HepG2 (cell line): ENCODE results near the gene FAAP100. TPM values are rescaled to one million over a fixed set of nuclear protein-coding genes. Genes with fewer than 3 reads are reported as not detected.

Experiments used
- ATAC-seq: fragments of 200-7000 bp; cut with Tn5 transposase; 3 replicates; pipeline ENCODE4 v1.9.1; 2020; ENCODE audit warnings: mild to moderate bottlenecking, moderate library complexity
- BruUV-seq: library from RNA; stranded (reverse); fragments of 400-500 nt; replicated peaks from 2 replicates; lab custom pipeline; 2021; lab: Mats Ljungman, UMichigan
- CTCF ChIA-PET: fragments of 300-600 bp; formaldehyde crosslinking; extraction: SDS; loops from one replicate; lab custom pipeline; 2021; ENCODE audit warnings: low total read pairs, inconsistent platforms, low intra/inter-chr PET ratio; lab: Yijun Ruan, JAX
- POLR2A ChIA-PET: fragments of 350-600 bp; sonication (Branson Sonifier 250); formaldehyde crosslinking; loops from one replicate; lab custom pipeline; 2020; ENCODE audit warnings: antibody characterized with exemption, inconsistent platforms; lab: Yijun Ruan, JAX
- DNase-seq: peaks from one replicate; pipeline ENCODE4 v3.0.0-alpha.2; 2015; ENCODE audit warnings: low spot score
- FAIRE-seq: peaks from 3 replicates; lab custom pipeline; 2011; peaks lifted over from hg19 to GRCh38; lab: Jason Lieb, UNC
- H2AFZ ChIP-seq: one replicate; pipeline ENCODE4 v1.6.1; 2011; ENCODE audit warnings: low read length, inconsistent platforms
- H3K27ac ChIP-seq: fragments of 300-600 bp; 3 replicates; pipeline ENCODE4 v1.8.0; 2011; ENCODE audit warnings: mixed run types, mild to moderate bottlenecking, mixed read lengths, low read length, inconsistent platforms; ENCODE audit not compliant: insufficient read depth; ENCODE audit errors: extremely low read length
- H3K27me3 ChIP-seq, 2 experiments: fragments of 200-600 bp in 1 of 2; 2 replicates in 1 of 2; 3 replicates in 1 of 2; pipeline versions ENCODE4 v1.6.0 to v1.8.0; 2011; ENCODE audit warnings: low read length in 2 of 2, mild to moderate bottlenecking in 2 of 2, moderate library complexity in 2 of 2, inconsistent platforms in 1 of 2; ENCODE audit not compliant: insufficient read depth in 2 of 2, control insufficient read depth in 1 of 2
- H3K36me3 ChIP-seq, 2 experiments: fragments of 200-600 bp in 1 of 2; replicated peaks in 1 of 2; 2 replicates in 1 of 2; 3 replicates in 1 of 2; pipeline versions ENCODE4 v1.5.1 to v1.8.0; 2011; ENCODE audit warnings: low read length in 2 of 2, inconsistent platforms in 1 of 2; ENCODE audit not compliant: insufficient read depth in 2 of 2, control insufficient read depth in 1 of 2
- H3K4me1 ChIP-seq: 2 replicates; pipeline ENCODE4 v1.5.1; 2012; ENCODE audit warnings: low read length, inconsistent platforms; ENCODE audit not compliant: insufficient read depth
- H3K4me2 ChIP-seq: 2 replicates; pipeline ENCODE4 v1.6.0; 2011; ENCODE audit warnings: low read depth, low read length, inconsistent platforms
- H3K4me3 ChIP-seq, 3 experiments: fragments of 200-600 bp in 1 of 3; sonication (generic), shearing (Covaris generic) in 1 of 3; replicated peaks in 1 of 3; 2 replicates each; pipeline ENCODE4 v1.5.1; 2011 to 2016; ENCODE audit warnings: low read length in 3 of 3, inconsistent platforms in 2 of 3, low read depth in 2 of 3, mild to moderate bottlenecking in 2 of 3, control low read depth in 1 of 3, mixed read lengths in 1 of 3; ENCODE audit not compliant: insufficient read depth in 1 of 3
- H3K79me2 ChIP-seq: one replicate; pipeline ENCODE4 v1.6.1; 2011; ENCODE audit warnings: low read length, inconsistent platforms; ENCODE audit not compliant: insufficient read depth
- H3K9ac ChIP-seq: 2 replicates; pipeline ENCODE4 v1.6.0; 2011; ENCODE audit warnings: mild to moderate bottlenecking, low read depth, low read length, inconsistent platforms; ENCODE audit not compliant: insufficient read depth
- H3K9me3 ChIP-seq: 2 replicates; pipeline ENCODE4 v1.5.1; 2012; ENCODE audit warnings: mild to moderate bottlenecking, low read length
- H4K20me1 ChIP-seq: 2 replicates; pipeline ENCODE4 v1.6.0; 2011; ENCODE audit warnings: inconsistent platforms, mild to moderate bottlenecking, low read length, moderate library complexity; ENCODE audit not compliant: insufficient read depth
- AKAP8 ChIP-seq: sonication (generic); formaldehyde crosslinking; IDR thresholded peaks from 2 replicates; pipeline ENCODE4 v1.5.1; 2020; ENCODE audit warnings: mild to moderate bottlenecking, missing genetic modification reagents
- FOXA3 ChIP-seq: IDR thresholded peaks from 2 replicates; pipeline ENCODE4 v1.6.1; 2016; ENCODE audit warnings: missing genetic modification reagents, missing compliant biosample characterization
- MEF2D ChIP-seq: sonication (generic); formaldehyde crosslinking; IDR thresholded peaks from 2 replicates; pipeline ENCODE4 v1.5.1; 2020; ENCODE audit warnings: mild to moderate bottlenecking, missing genetic modification reagents
- MEIS1 ChIP-seq: sonication (generic); formaldehyde crosslinking; IDR thresholded peaks from 2 replicates; pipeline ENCODE4 v1.9.0; 2021; ENCODE audit warnings: mild to moderate bottlenecking, missing genetic modification reagents, moderate library complexity, borderline replicate concordance
- NFE2 ChIP-seq: sonication (generic); formaldehyde crosslinking; IDR thresholded peaks from 2 replicates; pipeline ENCODE4 v1.4.0; 2020; ENCODE audit warnings: missing genetic modification reagents
- POLR2A ChIP-seq, 2 experiments: IDR thresholded peaks; 2 replicates each; pipeline ENCODE4 v1.6.1; 2011; ENCODE audit warnings: low read depth in 2 of 2, low read length in 2 of 2, mild to moderate bottlenecking in 1 of 2, moderate library complexity in 1 of 2; ENCODE audit not compliant: insufficient read depth in 1 of 2
- SOX13 ChIP-seq, 3 experiments: fragments of 450-650 bp in 1 of 3; sonication (generic) in 1 of 3; formaldehyde crosslinking in 1 of 3; IDR thresholded peaks in 2 of 3; conservative IDR thresholded peaks in 1 of 3; 2 replicates each; pipeline versions ENCODE4 v1.5.0 to v1.6.1; 2016 to 2020; ENCODE audit warnings: antibody characterized with exemption in 1 of 3, mild to moderate bottlenecking in 1 of 3, missing compliant biosample characterization in 1 of 3, missing genetic modification reagents in 1 of 3, moderate library complexity in 1 of 3
- SP2 ChIP-seq: sonication (generic); formaldehyde crosslinking; IDR thresholded peaks from 2 replicates; pipeline ENCODE4 v1.5.1; 2020; ENCODE audit warnings: mild to moderate bottlenecking, missing genetic modification reagents
- SSRP1 ChIP-seq: IDR thresholded peaks from 2 replicates; pipeline ENCODE4 v1.6.1; 2016; ENCODE audit warnings: control low read depth
- TAF15 ChIP-seq: fragments of 200-400 bp; formaldehyde crosslinking; IDR thresholded peaks from one replicate; pipeline ENCODE4 v1.6.1; 2018; ENCODE audit warnings: mild to moderate bottlenecking, low read depth, low read length; ENCODE audit not compliant: poor library complexity, severe bottlenecking
- ZMYM2 ChIP-seq: sonication (generic); formaldehyde crosslinking; IDR thresholded peaks from 2 replicates; pipeline ENCODE4 v1.8.0; 2022; ENCODE audit warnings: mild to moderate bottlenecking, missing genetic modification reagents
- ZNF256 ChIP-seq: sonication (generic); formaldehyde crosslinking; conservative IDR thresholded peaks from 2 replicates; pipeline ENCODE4 v1.4.0; 2020; ENCODE audit warnings: missing genetic modification reagents
- ZNF446 ChIP-seq: sonication (generic); formaldehyde crosslinking; IDR thresholded peaks from 2 replicates; pipeline ENCODE4 v1.5.0; 2020; ENCODE audit warnings: mild to moderate bottlenecking, missing genetic modification reagents
- ZNF468 ChIP-seq: sonication (generic); formaldehyde crosslinking; IDR thresholded peaks from 2 replicates; pipeline ENCODE4 v1.8.0; 2022; ENCODE audit warnings: mild to moderate bottlenecking, moderate library complexity, missing genetic modification reagents
- ZNF788 ChIP-seq: sonication (generic); formaldehyde crosslinking; IDR thresholded peaks from 2 replicates; pipeline ENCODE4 v1.5.0; 2020; ENCODE audit warnings: mild to moderate bottlenecking, missing genetic modification reagents, borderline replicate concordance
- ZNF850 ChIP-seq: sonication (generic); formaldehyde crosslinking; conservative IDR thresholded peaks from 2 replicates; pipeline ENCODE4 v1.9.0; 2021; ENCODE audit warnings: mild to moderate bottlenecking, missing genetic modification reagents
- ZSCAN20 ChIP-seq: sonication (generic); formaldehyde crosslinking; IDR thresholded peaks from 2 replicates; pipeline ENCODE4 v1.4.0; 2020; ENCODE audit warnings: missing genetic modification reagents, mild to moderate bottlenecking, borderline replicate concordance
- WGBS: methylation state at CpG from one replicate; pipeline ENCODE4 v1.1.6; 2017; ENCODE audit warnings: low lambda C conversion rate; 5-methylcytosine and 5-hydroxymethylcytosine counted together
- in situ Hi-C: cut with HindIII; loops from 2 replicates; pipeline ENCODE4 v1.10.0; 2017; ENCODE audit warnings: low pct_unique_long_range_greater_than_20kb; ENCODE audit not compliant: extremely low pct_ligation_motif_present
- intact Hi-C: fragments of 100-400 bp; cut with micrococcal nuclease; formaldehyde crosslinking; loops from one replicate; pipeline ENCODE4 v1.10.0; 2022; ENCODE audit not compliant: unreplicated experiment
- polyA plus RNA-seq, 8 experiments: library from polyadenylated mRNA; depleted of rRNA in 3 of 8; stranded (reverse) in 7 of 8; unstranded in 1 of 8; fragments of >200 nt; fragmentation: Illumina TruSeq in 4 of 8; extraction: Trizol in 4 of 8; gene quantifications; 2 replicates each; pipeline versions ENCODE4 v1.2.1 to v1.2.3, GENCODE V29; 2011 to 2016; ENCODE audit warnings: low read depth in 4 of 8, missing spikeins in 1 of 8, mixed read lengths in 1 of 8; ENCODE audit not compliant: insufficient read depth in 1 of 8
- total RNA-seq, 5 experiments: library from RNA; depleted of rRNA; stranded (reverse); fragments of >200 nt; fragmentation: Illumina TruSeq; extraction: Trizol; gene quantifications; 2 replicates each; pipeline ENCODE4 v1.2.3, GENCODE V29; 2016; ENCODE audit warnings: low read depth in 1 of 5
- TF ChIP-seq, protein P1 (sequence below): sonication (generic); formaldehyde crosslinking; IDR thresholded peaks from 2 replicates; pipeline ENCODE4 v1.5.0; 2020; ENCODE audit warnings: missing genetic modification reagents, mild to moderate bottlenecking, borderline replicate concordance
- TF ChIP-seq, protein P2 (sequence below): sonication (generic); formaldehyde crosslinking; conservative IDR thresholded peaks from 2 replicates; pipeline ENCODE4 v1.5.0; 2020; ENCODE audit warnings: missing genetic modification reagents

FAAP100 gene
- total and polyA plus RNA-seq, 2 of the 13 experiments (the other 11 are each of a cell fraction or from before 2014, with no cell fraction given), result 7.6 to 20.8 TPM

DNA sequence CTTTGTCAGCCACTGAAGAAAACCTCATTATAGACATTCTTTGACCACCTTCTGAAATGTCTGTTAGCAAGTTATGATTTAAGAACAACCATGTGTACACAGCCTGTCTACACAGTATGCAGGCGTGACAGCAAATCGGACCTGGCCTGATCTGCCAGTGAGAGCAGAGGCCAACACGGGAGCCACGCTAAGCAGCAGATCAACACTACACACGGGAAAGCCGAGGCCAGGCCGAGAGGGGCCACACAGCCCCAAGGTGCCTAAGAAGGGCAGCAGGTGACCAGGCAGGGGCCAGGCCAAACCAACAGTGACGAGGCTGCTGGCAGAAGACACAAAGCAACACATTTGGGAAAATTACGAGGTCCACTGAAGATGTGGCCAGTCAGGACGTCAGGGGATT lies 16.3 kb upstream of the FAAP100 start:
- no peak overlapping the region for H3K4me2 ChIP-seq
- in situ Hi-C loops (no loop called here), intact Hi-C loops (no loop called here)
- peaks cover 61 to 85% of the 10 kb centered on the region in 2 experiments for H3K36me3 ChIP-seq
- ChIA-PET POLR2A (no interaction called here), CTCF (no interaction called here)
- no TSS peak for BruUV-seq
- FAIRE-seq (no peak), ATAC-seq (no peak), DNase-seq (no peak)
- no peak overlapping the region for H3K9ac ChIP-seq
- no peaks in the 10 kb centered on the region for H4K20me1 ChIP-seq
- H3K4me3 ChIP-seq, result no peak overlapping the region
- H3K79me2 ChIP-seq, result no peaks in the 10 kb centered on the region
- H3K9me3 ChIP-seq, result no peaks in the 10 kb centered on the region
- 96% methylated on average over 10 of the region's 10 CpGs for WGBS
- H3K4me1 ChIP-seq, result no peaks in the 10 kb centered on the region
- no peak overlapping the region for H2AFZ ChIP-seq
- H3K27me3 ChIP-seq, result no peaks in the 10 kb centered on the region
- TF ChIP-seq MEF2D (CRISPR knock-in tag) (no peak), ZNF256 (CRISPR knock-in tag) (no peak), NFE2 (no peak), ZNF446 (CRISPR knock-in tag) (no peak), ZSCAN20 (CRISPR knock-in tag) (no peak), ZNF850 (CRISPR knock-in tag) (no peak), ZMYM2 (CRISPR knock-in tag) (no peak), SOX13 (IDR thresholded peaks at IDR 0.05) (no peak), SOX13 (CRISPR knock-in tag; conservative IDR thresholded peaks at IDR 0.05 in 1 of 2, IDR thresholded peaks at IDR 0.05 in 1 of 2) (no peak), ZNF468 (CRISPR knock-in tag) (no peak), MEIS1 (CRISPR knock-in tag) (no peak), SSRP1 (CRISPR knock-in tag) (no peak), AKAP8 (CRISPR knock-in tag) (no peak), ZNF788 (no peak), POLR2A (IDR thresholded peaks at IDR 0.05; ENCODE audit: insufficient read depth in 1 of 2, low read depth in 2 of 2, low read length in 2 of 2) (no peak), FOXA3 (CRISPR knock-in tag) (no peak), TAF15 (no peak), SP2 (CRISPR knock-in tag) (no peak)
- TF ChIP-seq, protein P1, sequence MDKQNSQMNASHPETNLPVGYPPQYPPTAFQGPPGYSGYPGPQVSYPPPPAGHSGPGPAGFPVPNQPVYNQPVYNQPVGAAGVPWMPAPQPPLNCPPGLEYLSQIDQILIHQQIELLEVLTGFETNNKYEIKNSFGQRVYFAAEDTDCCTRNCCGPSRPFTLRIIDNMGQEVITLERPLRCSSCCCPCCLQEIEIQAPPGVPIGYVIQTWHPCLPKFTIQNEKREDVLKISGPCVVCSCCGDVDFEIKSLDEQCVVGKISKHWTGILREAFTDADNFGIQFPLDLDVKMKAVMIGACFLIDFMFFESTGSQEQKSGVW (CRISPR knock-in tag), result no peak
- TF ChIP-seq, protein P2, sequence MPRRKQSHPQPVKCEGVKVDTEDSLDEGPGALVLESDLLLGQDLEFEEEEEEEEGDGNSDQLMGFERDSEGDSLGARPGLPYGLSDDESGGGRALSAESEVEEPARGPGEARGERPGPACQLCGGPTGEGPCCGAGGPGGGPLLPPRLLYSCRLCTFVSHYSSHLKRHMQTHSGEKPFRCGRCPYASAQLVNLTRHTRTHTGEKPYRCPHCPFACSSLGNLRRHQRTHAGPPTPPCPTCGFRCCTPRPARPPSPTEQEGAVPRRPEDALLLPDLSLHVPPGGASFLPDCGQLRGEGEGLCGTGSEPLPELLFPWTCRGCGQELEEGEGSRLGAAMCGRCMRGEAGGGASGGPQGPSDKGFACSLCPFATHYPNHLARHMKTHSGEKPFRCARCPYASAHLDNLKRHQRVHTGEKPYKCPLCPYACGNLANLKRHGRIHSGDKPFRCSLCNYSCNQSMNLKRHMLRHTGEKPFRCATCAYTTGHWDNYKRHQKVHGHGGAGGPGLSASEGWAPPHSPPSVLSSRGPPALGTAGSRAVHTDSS (CRISPR knock-in tag), result no peak
- H3K27ac ChIP-seq, result no peak overlapping the region
